ENCODE measurements around the gene ZYX. TPM values are rescaled to one million over a fixed set of nuclear protein-coding genes. Genes with fewer than 3 reads are reported as not detected.
A peak's percentile ranks its signal among the peaks of the same experiment; 100 is the strongest.
"Not testable (repeated sequence)": the region's sequence is repeated elsewhere in the genome, so short reads cannot be mapped to it uniquely, and the experiment has no call there.

ZYX gene
- polyA plus RNA-seq, 1 donor = 259 TPM

GRCh38 chr7:143417734-143418383 is 36.7 kb downstream of the ZYX start:
- no peak for DNase-seq

GRCh38 chr7:143418681-143419458 is 37.7 kb downstream of the ZYX start:
- no peak for DNase-seq

GRCh38 chr7:143419880-143420279 is 38.7 kb downstream of the ZYX start:
- DNase-seq = no peak

- not testable (repeated sequence) for DNase-seq
Observed at GRCh38 chr7:143420624-143421023, 39.5 kb downstream of the ZYX start.

GRCh38 chr7:143422033-143422432 is 40.9 kb downstream of the ZYX start:
- DNase-seq = peak; percentile 46

- DNase-seq = not testable (repeated sequence)
Observed at GRCh38 chr7:143424476-143424875, 43.3 kb downstream of the ZYX start.

- DNase-seq = no peak
Observed at GRCh38 chr7:143426479-143427142, 45.5 kb downstream of the ZYX start.

- DNase-seq = no peak
Observed at GRCh38 chr7:143429770-143430698, 48.9 kb downstream of the ZYX start.

- DNase-seq = no peak
Observed at GRCh38 chr7:143431109-143431508, 50.0 kb downstream of the ZYX start.

GRCh38 chr7:143433759-143434158 is 52.6 kb downstream of the ZYX start:
- DNase-seq = no peak

GRCh38 chr7:143434660-143435059 is 53.5 kb downstream of the ZYX start:
- peak; percentile 12 for DNase-seq

GRCh38 chr7:143435266-143435665 is 54.1 kb downstream of the ZYX start:
- DNase-seq = no peak

GRCh38 chr7:143436325-143436946 is 55.3 kb downstream of the ZYX start:
- no peak for DNase-seq

GRCh38 chr7:143437578-143437977 is 56.4 kb downstream of the ZYX start:
- DNase-seq = no peak

- DNase-seq = no peak
Observed at GRCh38 chr7:143439866-143440265, 58.7 kb downstream of the ZYX start.

Other genes starting within 250 kb of the ZYX start
- gene PIP, start 249.3 kb upstream of the ZYX start, polyA plus RNA-seq (ENCODE audit: insufficient read length) = not detected
- not detected for gene TAS2R39, start 197.9 kb upstream of the ZYX start, polyA plus RNA-seq (ENCODE audit: insufficient read length)
- gene TAS2R40, start 159.3 kb upstream of the ZYX start, polyA plus RNA-seq (ENCODE audit: insufficient read length) = not detected
- 81.9 TPM for gene GSTK1, start 117.9 kb upstream of the ZYX start, polyA plus RNA-seq (ENCODE audit: insufficient read length)
- 0.98 TPM for gene TMEM139, start 96.4 kb upstream of the ZYX start, polyA plus RNA-seq (ENCODE audit: insufficient read length)
- 25.4 TPM for gene CASP2, start 93.0 kb upstream of the ZYX start, polyA plus RNA-seq (ENCODE audit: insufficient read length)
- 2.5 TPM for gene CLCN1, start 65.2 kb upstream of the ZYX start, polyA plus RNA-seq (ENCODE audit: insufficient read length)
- gene FAM131B, start 18.6 kb upstream of the ZYX start, polyA plus RNA-seq (ENCODE audit: insufficient read length) = 1.8 TPM
- gene EPHA1, start 27.5 kb downstream of the ZYX start, polyA plus RNA-seq (ENCODE audit: insufficient read length) = 5.8 TPM
- not detected for gene TAS2R60, start 62.1 kb downstream of the ZYX start, polyA plus RNA-seq (ENCODE audit: insufficient read length)
- not detected for gene TAS2R41, start 96.5 kb downstream of the ZYX start, polyA plus RNA-seq (ENCODE audit: insufficient read length)
- not detected for gene CTAGE15, start 190.5 kb downstream of the ZYX start, polyA plus RNA-seq (ENCODE audit: insufficient read length)
- 22.4 TPM for gene TCAF2, start 239.6 kb downstream of the ZYX start, polyA plus RNA-seq (ENCODE audit: insufficient read length)

All from hindlimb muscle (tissue), 1 donor.